Measurements from ENCODE around the gene ACOX3.

The ACOX3 gene

GRCh38 chr4:8465615-8466611 lies 25.4 kb upstream of the ACOX3 start:
- DNase-seq, result no peak

DNA sequence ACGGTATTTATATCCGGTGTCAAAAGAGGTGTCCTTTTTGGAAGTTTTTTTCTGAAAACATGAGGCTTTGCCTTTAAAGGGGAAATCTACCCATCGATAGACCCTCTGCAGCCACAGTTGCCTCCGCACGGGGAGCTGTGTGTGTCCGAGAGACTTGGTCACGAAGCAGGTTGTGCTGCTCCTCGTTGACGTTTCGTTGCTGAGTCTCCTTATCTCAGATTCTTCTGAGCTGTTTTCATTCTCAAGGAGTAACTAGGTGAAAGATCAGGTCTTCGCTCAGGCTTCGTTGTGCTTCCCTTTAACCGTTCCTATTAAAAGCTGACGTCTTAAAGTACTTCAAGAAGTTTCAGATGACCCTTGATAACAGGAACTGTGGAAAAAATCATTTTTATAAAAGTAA lies 23.9 kb upstream of the ACOX3 start:
- DNase-seq, result no peak

- DNase-seq, result no peak
Measured at GRCh38 chr4:8463811-8464210, 23.3 kb upstream of the ACOX3 start.

- DNase-seq, result no peak
Measured at GRCh38 chr4:8461616-8462015, 21.1 kb upstream of the ACOX3 start.

DNA sequence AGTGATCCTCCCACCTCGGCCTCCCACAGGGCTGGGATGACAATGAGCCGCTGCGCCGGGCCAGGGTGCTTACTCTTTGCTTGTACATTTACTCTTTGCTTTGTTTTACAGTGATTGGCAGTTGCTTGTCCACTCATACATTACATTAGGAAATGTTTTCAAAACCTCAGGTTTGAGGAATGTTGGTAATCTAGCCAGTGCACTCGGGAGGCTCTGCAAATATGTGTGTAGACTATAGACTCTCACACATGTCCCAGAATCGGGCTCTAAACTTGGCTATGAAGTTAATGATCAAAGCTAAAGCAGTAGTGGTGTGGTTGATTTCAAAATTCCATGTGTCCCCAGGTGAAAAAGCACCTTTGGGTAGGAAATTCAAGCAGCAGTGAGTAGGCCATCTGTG lies 20.6 kb upstream of the ACOX3 start:
- DNase-seq, result no peak

GRCh38 chr4:8459867-8460445 lies 19.4 kb upstream of the ACOX3 start:
- no peak for DNase-seq

DNA sequence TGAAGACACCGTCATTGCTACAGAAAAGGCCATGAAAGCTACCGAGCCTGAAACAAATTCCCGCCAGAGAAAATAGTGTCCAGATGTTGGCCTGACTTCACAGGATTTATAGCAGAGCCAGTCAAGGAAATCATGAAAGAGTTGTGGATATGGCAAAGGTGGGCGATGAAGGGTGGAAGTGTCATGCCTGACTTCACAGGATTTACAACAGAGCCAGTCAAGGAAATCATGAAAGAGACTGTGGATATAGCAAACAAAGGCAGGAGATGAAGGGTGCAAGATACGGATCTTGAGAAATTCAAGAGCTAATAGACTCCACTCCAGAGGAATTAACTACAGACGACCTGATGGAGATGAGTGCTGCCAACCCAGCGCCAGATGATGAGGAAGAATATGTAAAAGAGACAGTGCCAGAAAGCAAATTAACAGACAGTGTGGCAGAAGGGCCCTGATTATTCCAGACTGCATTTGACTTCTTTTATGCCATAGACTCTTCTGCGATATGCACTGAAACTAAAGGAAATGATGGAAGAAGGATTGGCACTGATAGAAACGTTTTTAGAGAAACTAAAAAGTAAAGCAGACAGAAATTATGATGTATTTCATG lies 17.2 kb upstream of the ACOX3 start:
- DNase-seq, result no peak

DNA sequence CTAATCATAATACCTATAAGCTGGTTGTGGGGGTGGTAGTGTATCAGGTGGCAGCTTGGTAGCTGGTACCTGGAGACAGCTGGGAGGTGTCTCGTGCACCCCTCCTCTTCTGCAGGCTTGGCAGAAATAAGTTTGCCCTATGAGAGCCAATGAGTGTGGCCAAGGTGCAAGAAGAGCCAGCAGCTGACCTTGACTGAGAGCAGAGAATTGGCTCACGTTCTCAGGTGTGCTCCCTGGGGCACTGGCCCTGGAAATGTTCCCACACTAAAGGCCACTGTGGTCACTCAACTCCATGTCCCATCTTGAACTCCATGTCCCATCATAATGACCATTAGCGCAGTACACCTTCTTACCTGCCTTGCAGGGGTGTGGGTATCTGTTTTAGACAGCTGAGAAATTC lies 13.4 kb upstream of the ACOX3 start:
- DNase-seq, result no peak

- DNase-seq, result no peak
Measured at GRCh38 chr4:8451440-8452182, 11.1 kb upstream of the ACOX3 start.

GRCh38 chr4:8446122-8446521 lies 5.6 kb upstream of the ACOX3 start:
- DNase-seq, result no peak

DNA sequence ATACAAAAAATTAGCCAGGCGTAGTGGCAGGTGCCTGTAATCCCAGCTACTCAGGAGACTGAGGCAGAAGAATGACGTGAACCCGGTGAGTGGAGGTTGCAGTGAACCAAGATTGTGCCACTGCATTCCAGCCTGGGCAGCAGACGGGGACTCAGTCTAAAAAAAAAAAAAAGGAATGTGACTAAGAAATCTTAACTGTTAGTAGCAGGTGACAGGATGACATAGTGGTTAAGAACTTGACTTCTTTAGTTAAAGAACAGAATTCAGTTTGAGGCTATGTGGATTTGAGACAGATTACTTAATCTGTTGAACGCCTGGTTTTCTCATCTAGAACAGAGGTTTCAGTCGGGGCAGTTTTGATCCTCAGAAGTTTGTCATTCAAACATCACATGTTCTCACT lies 3.3 kb upstream of the ACOX3 start:
- no peak for DNase-seq

- no peak for DNase-seq
Measured at GRCh38 chr4:8442596-8443358, 2.3 kb upstream of the ACOX3 start.

DNA sequence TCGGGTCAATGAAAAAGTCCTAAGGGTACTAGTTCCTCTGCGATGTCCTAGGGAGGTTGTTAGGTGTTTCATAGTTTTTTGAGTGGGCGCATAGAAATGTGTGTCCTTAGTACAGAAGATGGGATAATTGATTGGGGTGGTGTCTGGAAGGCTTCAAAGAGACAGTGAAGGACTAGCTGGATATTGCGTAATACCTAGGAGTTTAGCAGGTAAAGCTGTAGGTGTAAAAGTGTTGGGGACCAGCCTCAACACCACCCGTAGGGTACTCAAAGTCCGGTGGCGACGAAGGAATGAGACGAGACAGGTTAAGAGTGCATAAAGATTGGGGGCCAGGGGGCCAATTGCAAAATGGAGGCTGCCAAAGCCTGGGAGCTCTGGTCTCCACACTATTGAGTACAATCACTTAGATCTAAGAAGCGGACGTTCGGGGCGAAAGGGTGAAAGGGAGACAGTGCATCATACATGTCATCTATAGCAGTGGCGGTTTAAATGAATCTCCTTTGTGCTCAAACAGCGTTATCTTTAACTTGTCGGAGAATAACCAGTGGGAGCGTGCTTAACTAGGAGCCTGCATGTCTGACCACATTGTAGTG lies 1.1 kb upstream of the ACOX3 start:
- DNase-seq, result no peak

- DNase-seq, result no peak
Measured at GRCh38 chr4:8439914-8440491, 520 bp downstream of the ACOX3 start.

- no peak for DNase-seq
Measured at GRCh38 chr4:8439168-8439567, 1.4 kb downstream of the ACOX3 start.

DNA sequence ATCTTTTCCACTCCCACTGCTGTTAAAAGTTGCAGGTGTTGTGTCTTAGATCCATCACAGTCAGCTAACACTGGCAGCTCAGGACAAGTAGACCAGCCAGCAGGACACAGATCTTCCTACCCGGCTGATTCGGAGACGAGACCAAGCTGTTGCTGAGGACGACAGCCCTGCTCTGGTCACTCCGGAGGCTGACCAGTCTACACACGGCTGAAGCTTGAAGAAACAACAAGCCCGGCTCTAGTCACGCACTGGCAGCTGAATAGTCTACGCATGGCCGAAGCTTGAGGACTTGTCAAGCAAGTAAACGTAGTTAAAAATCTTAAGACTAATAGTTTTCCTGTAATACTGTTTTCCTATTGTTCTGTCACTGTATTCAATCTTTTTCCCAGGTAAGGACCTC lies 1.8 kb downstream of the ACOX3 start:
- DNase-seq, result no peak

GRCh38 chr4:8437281-8437680 lies 3.2 kb downstream of the ACOX3 start:
- DNase-seq, result no peak

DNA sequence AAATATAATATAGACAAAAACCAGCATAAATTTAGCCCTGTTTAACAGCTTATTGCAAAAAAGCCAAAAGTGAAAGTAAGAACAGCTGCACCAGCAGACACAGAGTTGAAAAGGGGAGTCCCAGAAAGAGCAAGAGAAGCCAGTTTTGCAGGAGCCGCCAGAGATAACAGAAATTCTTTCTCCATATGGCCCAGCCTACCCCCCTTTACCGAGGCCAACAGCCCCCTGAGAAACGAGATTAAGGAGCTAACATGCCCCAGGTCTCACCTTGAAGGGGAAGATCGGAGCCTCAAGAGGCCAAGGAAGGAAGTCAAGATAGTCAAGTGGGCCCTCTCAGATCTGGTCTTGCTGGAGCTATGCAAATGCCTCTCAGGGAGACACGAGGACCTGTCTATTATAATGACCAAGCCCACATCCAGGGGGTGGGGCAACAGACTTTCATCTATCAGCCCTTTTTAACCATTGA lies 4.8 kb downstream of the ACOX3 start:
- DNase-seq, result no peak

- DNase-seq, result no peak
Measured at GRCh38 chr4:8434251-8435073, 6.1 kb downstream of the ACOX3 start.

DNA sequence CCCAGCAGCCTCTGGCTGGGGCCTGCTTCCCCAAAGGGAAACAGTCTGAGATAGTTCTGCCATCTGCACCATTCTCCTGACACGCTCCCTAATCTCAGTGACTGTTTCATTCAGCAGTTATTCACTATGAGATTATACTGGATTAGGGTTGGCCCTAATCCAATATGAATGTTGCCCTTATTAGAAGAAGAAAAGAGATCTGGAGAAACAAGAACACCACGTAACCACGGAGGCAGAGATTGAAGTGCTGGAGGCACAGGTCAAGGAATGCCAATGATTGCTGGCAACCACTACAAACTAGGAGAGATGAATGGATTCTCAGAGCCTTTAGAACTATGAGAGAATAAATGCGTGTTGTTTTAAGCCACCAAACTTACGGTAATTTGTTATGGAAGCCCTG lies 7.4 kb downstream of the ACOX3 start:
- no peak for DNase-seq

DNA sequence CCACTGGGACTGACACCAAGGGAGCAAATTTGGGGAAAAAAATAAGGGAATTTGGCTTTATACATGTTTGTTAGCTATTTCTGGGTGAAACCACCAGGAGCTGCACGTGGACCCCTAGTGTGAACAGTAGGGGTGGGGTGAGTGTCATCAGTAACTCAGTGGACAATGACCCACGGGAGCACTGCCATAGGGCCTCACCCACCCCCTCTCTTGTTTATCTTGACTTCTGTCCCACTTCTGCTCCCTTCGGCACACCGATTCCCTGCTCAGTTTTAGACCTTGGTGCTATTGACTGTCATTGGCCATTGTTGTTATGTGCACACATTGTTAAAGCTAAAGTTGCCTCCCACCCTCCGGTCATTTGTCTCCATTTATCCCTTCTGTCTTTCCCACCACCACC lies 9.0 kb downstream of the ACOX3 start:
- no peak for DNase-seq

Measured in activated T-cell treated with anti-CD3 and anti-CD28 coated beads for 4 hours (primary cell).